MM.1S (cell line): ENCODE measurements around the gene NEK2.

Experiments
- CTCF ChIP-seq: fragments of 300-600 bp; sonication (generic); IDR thresholded peaks from 2 replicates; pipeline ENCODE4 v1.5.1; 2016; ENCODE audit warnings: antibody characterized with exemption, low read length, mixed read lengths
- EZH2 ChIP-seq: fragments of 300-600 bp; sonication (generic); optimal IDR thresholded peaks from 2 replicates; pipeline ENCODE3; 2017; ENCODE audit warnings: low read depth, mild to moderate bottlenecking, antibody characterized with exemption, low read length, mixed read lengths

DNA sequence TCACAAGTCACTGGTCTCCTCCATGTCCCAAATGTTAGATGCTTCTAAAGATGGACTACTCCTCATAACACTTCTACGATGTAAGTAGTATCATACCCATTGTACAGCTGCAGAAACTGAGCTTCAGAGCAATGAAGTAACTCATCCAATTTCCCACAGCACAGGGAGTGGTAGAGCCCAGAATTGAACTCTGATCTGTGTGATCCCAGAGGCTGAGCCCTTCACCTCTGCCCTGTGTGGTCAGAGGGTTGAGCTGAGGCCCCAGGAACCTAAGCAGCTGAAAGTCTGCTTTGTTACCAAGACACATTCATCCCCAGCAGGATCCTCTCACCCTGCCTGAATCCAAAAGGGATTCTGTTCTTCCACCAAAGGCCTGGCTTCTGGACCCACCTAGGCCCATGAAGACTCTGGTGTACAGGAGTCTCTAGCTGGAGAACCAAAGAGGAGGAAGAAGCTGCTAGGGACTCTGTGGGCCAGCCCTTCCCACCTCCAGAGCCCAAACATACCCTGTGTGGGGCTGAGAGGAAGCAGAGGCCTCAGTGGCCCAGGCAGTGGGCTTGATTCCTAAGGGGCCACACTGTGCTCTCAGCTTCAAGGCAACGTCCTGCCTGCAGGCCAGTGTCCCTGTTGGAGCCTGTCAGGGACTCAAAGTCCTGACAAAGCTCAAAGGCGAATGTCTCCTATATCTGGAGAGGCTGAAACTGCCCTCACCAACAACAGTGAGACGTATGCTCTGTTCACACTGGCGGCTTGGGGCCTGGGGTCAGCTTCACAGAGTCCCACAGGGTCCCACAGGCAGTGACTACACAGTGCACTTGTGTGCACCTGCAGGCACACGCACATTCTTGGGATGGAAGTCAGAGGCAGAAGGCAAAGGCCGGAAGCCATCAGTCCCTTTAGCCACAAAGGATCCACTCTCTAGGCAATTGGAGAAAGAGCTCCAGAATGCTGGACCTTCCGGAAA lies 56.1 kb downstream of the NEK2 start:
- TF ChIP-seq CTCF, result no peak
- no peak for TF ChIP-seq EZH2
